C4-2B (cell line): ENCODE measurements around the gene DMPK.

Experiments
- CTCF ChIP-seq: fragments of 450-650 bp; conservative IDR thresholded peaks from 2 replicates; pipeline ENCODE4 v1.5.1; 2017; ENCODE audit warnings: mild to moderate bottlenecking
- ZFX ChIP-seq: fragments of 450-650 bp; IDR thresholded peaks from 2 replicates; pipeline ENCODE4 v1.6.1; 2017

DNA sequence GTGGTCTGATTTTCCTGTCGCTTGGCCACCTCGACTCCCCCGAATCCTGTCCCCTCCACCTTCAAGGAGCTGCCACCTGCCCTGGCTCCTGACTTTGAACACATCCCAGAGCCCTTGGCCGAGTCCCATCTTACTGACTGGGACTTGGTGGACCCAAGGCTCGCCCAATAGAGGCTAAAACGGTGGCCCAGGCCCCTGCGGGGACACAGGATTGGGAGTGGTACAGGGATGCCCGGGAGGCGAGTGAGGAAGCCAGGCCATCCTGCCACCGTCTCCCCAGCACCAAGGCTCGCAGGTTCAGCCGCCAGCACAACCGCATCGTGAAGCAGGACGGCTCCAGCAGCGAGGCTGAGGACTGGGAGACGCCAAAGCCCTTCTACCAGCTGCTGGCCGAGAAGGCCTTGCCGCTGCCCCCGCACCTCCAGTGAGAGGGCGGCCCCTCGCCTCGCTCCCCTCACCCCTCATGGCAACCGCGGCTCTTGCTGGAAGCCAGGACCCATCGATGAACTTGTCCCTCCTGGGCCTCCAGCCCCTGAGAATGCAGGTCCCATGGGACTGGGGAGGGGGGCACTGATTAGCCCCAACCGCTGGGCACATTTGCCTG lies 18.5 kb downstream of the DMPK start:
- TF ChIP-seq CTCF (no peak), ZFX (no peak)
